ENCODE measurements around the gene SLIT3.

SLIT3 gene

DNA sequence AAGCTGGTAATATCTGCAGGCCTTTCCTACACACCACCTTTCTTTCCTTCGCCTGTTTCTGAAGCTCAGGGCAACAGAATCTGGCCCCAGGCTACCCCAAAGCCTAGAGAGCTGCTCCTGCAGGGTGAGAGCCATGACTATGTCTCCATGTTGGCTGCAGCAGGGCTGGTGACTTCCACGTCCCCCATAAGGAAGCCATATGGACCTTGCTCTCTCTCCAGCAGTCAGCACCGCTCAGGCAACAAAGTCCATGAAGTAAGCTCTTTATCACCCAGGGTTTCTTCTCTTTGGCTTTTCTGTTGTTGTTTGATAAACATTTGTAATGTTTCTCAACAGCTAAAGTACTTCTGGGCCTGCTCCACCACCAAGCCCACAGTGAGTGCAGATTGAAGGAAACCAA lies 125.2 kb downstream of the SLIT3 start:
- H3K4me3 ChIP-seq (ENCODE audit: low read depth, low read length): no peak overlapping the region
- TF ChIP-seq CTCF (IDR thresholded peaks at IDR 0.05; ENCODE audit: low read depth, low read length): no peak
- no peak for TF ChIP-seq POLR2A (IDR thresholded peaks at IDR 0.05; ENCODE audit: extremely low read depth, insufficient read length)
- no peak for TF ChIP-seq MAX (IDR thresholded peaks at IDR 0.05; ENCODE audit: low read depth, low read length)
- no peak for TF ChIP-seq MYC (IDR thresholded peaks at IDR 0.05; ENCODE audit: low read depth, low read length)
- no peak for DNase-seq (ENCODE audit: low read depth)

- TF ChIP-seq MAX (IDR thresholded peaks at IDR 0.05; ENCODE audit: low read depth, low read length): no peak
- no peak for TF ChIP-seq MYC (IDR thresholded peaks at IDR 0.05; ENCODE audit: low read depth, low read length)
- TF ChIP-seq POLR2A (IDR thresholded peaks at IDR 0.05; ENCODE audit: extremely low read depth, insufficient read length): no peak
- no peak for TF ChIP-seq CTCF (IDR thresholded peaks at IDR 0.05; ENCODE audit: low read depth, low read length)
- DNase-seq (ENCODE audit: low read depth): no peak
- H3K4me3 ChIP-seq (ENCODE audit: low read depth, low read length): no peak overlapping the region
Observed at GRCh38 chr5:169174923-169175322, 126.0 kb downstream of the SLIT3 start.

- no peak overlapping the region for H3K4me3 ChIP-seq (ENCODE audit: low read depth, low read length)
- TF ChIP-seq MYC (IDR thresholded peaks at IDR 0.05; ENCODE audit: low read depth, low read length) (no peak), MAX (IDR thresholded peaks at IDR 0.05; ENCODE audit: low read depth, low read length) (no peak), POLR2A (IDR thresholded peaks at IDR 0.05; ENCODE audit: extremely low read depth, insufficient read length) (no peak), CTCF (IDR thresholded peaks at IDR 0.05; ENCODE audit: low read depth, low read length) (no peak)
- no peak for DNase-seq (ENCODE audit: low read depth)
Observed at GRCh38 chr5:169173372-169173771, 127.6 kb downstream of the SLIT3 start.

DNA sequence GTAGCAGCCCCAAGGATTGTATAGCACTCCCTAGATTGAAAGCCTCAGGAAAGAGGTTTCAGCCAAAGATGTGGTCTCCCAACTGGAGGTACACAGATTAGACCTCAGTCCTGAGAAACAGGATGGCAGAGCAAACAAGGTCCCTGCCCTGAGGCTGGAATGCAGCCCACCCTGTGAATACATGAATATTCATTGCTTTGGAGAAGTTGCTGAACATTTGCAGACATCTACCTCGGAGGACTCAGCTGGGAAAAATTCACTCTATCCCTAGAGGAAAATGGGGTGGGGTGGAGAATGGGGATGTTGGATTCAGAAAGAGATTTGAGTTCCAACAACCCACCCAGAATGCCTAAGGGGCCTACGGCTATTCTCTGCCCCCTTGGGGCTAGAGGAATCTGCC lies 129.4 kb downstream of the SLIT3 start:
- no peak for TF ChIP-seq POLR2A (IDR thresholded peaks at IDR 0.05; ENCODE audit: extremely low read depth, insufficient read length)
- no peak for TF ChIP-seq CTCF (IDR thresholded peaks at IDR 0.05; ENCODE audit: low read depth, low read length)
- no peak for TF ChIP-seq MAX (IDR thresholded peaks at IDR 0.05; ENCODE audit: low read depth, low read length)
- no peak for TF ChIP-seq MYC (IDR thresholded peaks at IDR 0.05; ENCODE audit: low read depth, low read length)
- no peak overlapping the region for H3K4me3 ChIP-seq (ENCODE audit: low read depth, low read length)
- DNase-seq (ENCODE audit: low read depth): no peak

GRCh38 chr5:169169783-169170182 lies 131.2 kb downstream of the SLIT3 start:
- DNase-seq (ENCODE audit: low read depth): no peak
- TF ChIP-seq POLR2A (IDR thresholded peaks at IDR 0.05; ENCODE audit: extremely low read depth, insufficient read length): no peak
- no peak for TF ChIP-seq MYC (IDR thresholded peaks at IDR 0.05; ENCODE audit: low read depth, low read length)
- no peak for TF ChIP-seq MAX (IDR thresholded peaks at IDR 0.05; ENCODE audit: low read depth, low read length)
- TF ChIP-seq CTCF (IDR thresholded peaks at IDR 0.05; ENCODE audit: low read depth, low read length): no peak

DNA sequence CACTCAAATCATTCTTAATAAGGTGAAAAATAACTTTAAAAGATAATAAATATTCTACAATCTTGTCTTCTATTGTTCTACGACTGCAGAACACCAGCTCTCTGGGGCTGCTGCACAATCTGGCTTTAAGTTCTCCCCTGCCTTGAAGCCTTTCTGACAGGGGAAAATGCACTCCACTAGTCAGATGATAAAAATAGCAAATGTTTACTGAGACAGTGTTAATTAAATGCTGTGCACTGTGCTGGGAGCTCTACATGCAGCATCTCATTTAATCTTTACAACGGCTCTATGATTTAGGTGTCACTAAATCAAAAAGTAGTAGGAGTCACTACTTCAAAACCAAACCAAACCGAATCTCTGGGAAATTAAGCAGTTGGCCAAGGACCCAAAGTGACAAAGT lies 132.7 kb downstream of the SLIT3 start:
- TF ChIP-seq MAX (IDR thresholded peaks at IDR 0.05; ENCODE audit: low read depth, low read length) (no peak), MYC (IDR thresholded peaks at IDR 0.05; ENCODE audit: low read depth, low read length) (no peak), CTCF (IDR thresholded peaks at IDR 0.05; ENCODE audit: low read depth, low read length) (no peak), POLR2A (IDR thresholded peaks at IDR 0.05; ENCODE audit: extremely low read depth, insufficient read length) (no peak)
- no peak overlapping the region for H3K4me3 ChIP-seq (ENCODE audit: low read depth, low read length)
- no peak for DNase-seq (ENCODE audit: low read depth)

More at GRCh38 chr5:169169783-169170182, 131.2 kb downstream of the SLIT3 start:
- no peak overlapping the region for H3K4me3 ChIP-seq (ENCODE audit: low read depth, low read length)

Measured in NB4 (cell line).